WI38 (cell line): Measurements from ENCODE around the gene BRINP3.

ENCODE experiments used
- H3K4me3 ChIP-seq: 2 replicates; pipeline ENCODE4 v1.5.1; 2011; ENCODE audit warnings: low read depth, mild to moderate bottlenecking, control low read depth, low read length
- TF ChIP-seq, protein P1 (sequence below): IDR thresholded peaks from 2 replicates; pipeline ENCODE4 v1.5.1; 2012; ENCODE audit warnings: low read depth, mild to moderate bottlenecking, control low read depth, low read length

Gene BRINP3

DNA sequence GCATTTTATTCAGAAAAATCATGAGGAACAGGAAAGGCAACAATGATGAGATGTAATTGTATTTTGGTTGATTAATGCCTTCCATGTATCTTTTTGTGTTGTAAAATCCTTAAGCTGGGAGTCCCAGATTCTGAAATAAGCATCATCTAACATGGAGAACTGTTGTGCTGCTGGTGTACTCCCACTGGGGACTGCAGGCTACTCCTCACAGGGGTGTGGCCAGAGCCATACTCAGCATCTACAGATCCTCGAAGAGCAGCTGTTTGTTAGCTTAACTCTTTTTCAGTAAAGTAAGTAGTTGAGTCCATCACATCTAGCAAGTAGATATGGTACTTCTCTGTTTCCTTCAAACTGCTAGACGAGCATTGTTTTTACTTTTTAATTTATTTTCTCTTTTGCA is 358.0 kb downstream of the BRINP3 start:
- TF ChIP-seq, protein P1, sequence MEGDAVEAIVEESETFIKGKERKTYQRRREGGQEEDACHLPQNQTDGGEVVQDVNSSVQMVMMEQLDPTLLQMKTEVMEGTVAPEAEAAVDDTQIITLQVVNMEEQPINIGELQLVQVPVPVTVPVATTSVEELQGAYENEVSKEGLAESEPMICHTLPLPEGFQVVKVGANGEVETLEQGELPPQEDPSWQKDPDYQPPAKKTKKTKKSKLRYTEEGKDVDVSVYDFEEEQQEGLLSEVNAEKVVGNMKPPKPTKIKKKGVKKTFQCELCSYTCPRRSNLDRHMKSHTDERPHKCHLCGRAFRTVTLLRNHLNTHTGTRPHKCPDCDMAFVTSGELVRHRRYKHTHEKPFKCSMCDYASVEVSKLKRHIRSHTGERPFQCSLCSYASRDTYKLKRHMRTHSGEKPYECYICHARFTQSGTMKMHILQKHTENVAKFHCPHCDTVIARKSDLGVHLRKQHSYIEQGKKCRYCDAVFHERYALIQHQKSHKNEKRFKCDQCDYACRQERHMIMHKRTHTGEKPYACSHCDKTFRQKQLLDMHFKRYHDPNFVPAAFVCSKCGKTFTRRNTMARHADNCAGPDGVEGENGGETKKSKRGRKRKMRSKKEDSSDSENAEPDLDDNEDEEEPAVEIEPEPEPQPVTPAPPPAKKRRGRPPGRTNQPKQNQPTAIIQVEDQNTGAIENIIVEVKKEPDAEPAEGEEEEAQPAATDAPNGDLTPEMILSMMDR = no peak

GRCh38 chr1:190116921-190117320 is 360.7 kb downstream of the BRINP3 start:
- H3K4me3 ChIP-seq = no peak overlapping the region
- TF ChIP-seq, protein P1 = no peak

More for the DNA sequence above, 358.0 kb downstream of the BRINP3 start:
- H3K4me3 ChIP-seq = no peak overlapping the region

GRCh38 chr1:190104961-190105360 is 372.7 kb downstream of the BRINP3 start:
- no peak overlapping the region for H3K4me3 ChIP-seq
- TF ChIP-seq, protein P1 = no peak

GRCh38 chr1:190102757-190103326 is 374.8 kb downstream of the BRINP3 start:
- H3K4me3 ChIP-seq = no peak overlapping the region
- TF ChIP-seq, protein P1 = no peak

DNA sequence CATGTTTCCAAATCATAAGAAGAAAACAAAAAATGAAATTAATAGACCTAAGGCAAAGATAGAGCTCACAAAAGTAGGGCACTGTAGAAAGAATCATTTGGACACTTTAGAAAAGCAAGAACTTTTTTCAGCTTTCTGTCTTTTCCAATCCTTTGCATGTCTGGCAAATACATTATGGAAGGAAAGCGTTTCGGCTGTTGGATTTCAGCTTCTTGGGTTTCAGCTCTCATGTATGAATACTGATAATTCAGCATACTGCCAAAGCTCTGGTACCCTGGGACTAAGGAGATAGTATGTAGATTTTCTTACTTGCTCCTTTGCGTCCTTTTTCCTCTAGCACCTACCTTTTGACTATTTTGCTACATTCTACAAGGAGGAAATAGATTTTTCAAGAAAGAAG is 375.9 kb downstream of the BRINP3 start:
- H3K4me3 ChIP-seq = no peak overlapping the region
- TF ChIP-seq, protein P1 = no peak

DNA sequence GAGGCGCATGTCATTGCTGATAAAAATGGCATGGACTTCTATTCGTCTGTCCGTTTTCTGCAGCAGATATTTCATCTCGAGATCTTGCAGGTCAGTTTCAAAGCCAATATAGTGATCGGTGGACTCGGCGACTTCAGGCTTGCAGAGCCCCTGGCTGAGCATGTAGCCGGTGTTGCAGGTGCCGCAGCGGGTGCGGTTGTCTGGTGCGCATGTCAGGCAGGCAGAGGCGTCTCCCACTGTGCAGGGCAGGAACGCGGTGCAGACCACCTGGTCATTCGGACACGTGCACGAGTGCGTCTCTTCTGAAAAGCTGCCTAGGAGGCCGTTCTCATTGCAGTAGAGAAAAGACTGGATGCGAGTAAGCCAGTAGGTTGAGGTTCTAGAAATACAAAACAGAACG is 378.9 kb downstream of the BRINP3 start:
- no peak overlapping the region for H3K4me3 ChIP-seq
- TF ChIP-seq, protein P1 = no peak

DNA sequence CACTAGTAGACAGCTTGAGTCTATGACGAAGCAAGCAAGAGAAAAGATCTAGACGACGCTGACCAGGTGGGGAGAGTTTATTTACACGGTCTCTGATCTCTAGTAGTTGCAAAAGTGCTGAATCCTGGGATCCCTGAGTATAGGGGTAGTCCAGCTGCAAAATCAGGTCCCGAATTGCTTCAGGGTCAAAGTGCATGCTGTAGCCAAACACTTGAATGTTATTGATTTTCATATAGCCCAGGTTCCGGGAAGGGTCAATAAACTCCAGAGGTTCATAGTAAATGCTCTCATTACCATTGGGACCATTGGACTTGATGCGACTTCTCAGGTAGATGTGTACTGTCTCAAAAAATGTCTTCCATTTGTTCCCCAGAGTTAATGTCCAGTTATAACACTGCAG is 379.6 kb downstream of the BRINP3 start:
- TF ChIP-seq, protein P1 = no peak
- no peak overlapping the region for H3K4me3 ChIP-seq
